GM19324 (cell line): Measurements from ENCODE around the gene HOGA1.

Experiments
- ATAC-seq: cut with Tn5 transposase; IDR thresholded peaks from one replicate; pipeline ENCODE4 v1.9.1; 2021; ENCODE audit warnings: mild to moderate bottlenecking, moderate library complexity; ENCODE audit not compliant: unreplicated experiment, low FRiP score

HOGA1 gene

GRCh38 chr10:97584060-97584797 lies at the start of gene HOGA1:
Gene HOGA1, plus strand, starts transcription at chr10:97584389. Its CDS starts 315 bp downstream, at chr10:97584704.
- ATAC-seq = no peak

- ATAC-seq = no peak
Observed at GRCh38 chr10:97534746-97535367, 49.3 kb upstream of the HOGA1 start.

- ATAC-seq = no peak
Observed at GRCh38 chr10:97537186-97537869, 46.9 kb upstream of the HOGA1 start.

- ATAC-seq = no peak
Observed at GRCh38 chr10:97538411-97538810, 45.8 kb upstream of the HOGA1 start.

- no peak for ATAC-seq
Observed at GRCh38 chr10:97538839-97539238, 45.4 kb upstream of the HOGA1 start.

GRCh38 chr10:97539523-97540200 lies 44.5 kb upstream of the HOGA1 start:
- no peak for ATAC-seq

- ATAC-seq = no peak
Observed at GRCh38 chr10:97540669-97541500, 43.3 kb upstream of the HOGA1 start.

- no peak for ATAC-seq
Observed at GRCh38 chr10:97542169-97543024, 41.8 kb upstream of the HOGA1 start.

- ATAC-seq = no peak
Observed at GRCh38 chr10:97543025-97543546, 41.1 kb upstream of the HOGA1 start.

GRCh38 chr10:97546456-97547270 lies 37.5 kb upstream of the HOGA1 start:
- no peak for ATAC-seq

- ATAC-seq = no peak
Observed at GRCh38 chr10:97547271-97547600, 37.0 kb upstream of the HOGA1 start.

GRCh38 chr10:97547962-97548361 lies 36.2 kb upstream of the HOGA1 start:
- ATAC-seq = no peak

- no peak for ATAC-seq
Observed at GRCh38 chr10:97548828-97549455, 35.2 kb upstream of the HOGA1 start.

GRCh38 chr10:97549587-97550322 lies 34.4 kb upstream of the HOGA1 start:
- ATAC-seq = no peak

GRCh38 chr10:97550336-97551149 lies 33.6 kb upstream of the HOGA1 start:
- ATAC-seq = no peak

- no peak for ATAC-seq
Observed at GRCh38 chr10:97551271-97551670, 32.9 kb upstream of the HOGA1 start.
